Smooth muscle cell (in vitro differentiated cells): ENCODE measurements around the gene TUBA1C. TPM values are rescaled to one million over a fixed set of nuclear protein-coding genes. Genes with fewer than 3 reads are reported as not detected.

Experiments
- DNase-seq: peaks from one replicate; lab custom pipeline; 2025; ENCODE audit not compliant: unreplicated experiment; lab: John Stamatoyannopoulos, UW
- H2AFZ ChIP-seq: fragments of 200-600 bp; sonication (generic); 2 replicates; pipeline ENCODE4 v1.6.0; 2016; ENCODE audit warnings: antibody characterized with exemption, low read depth, mild to moderate bottlenecking
- H3F3A ChIP-seq: fragments of 200-600 bp; sonication (generic); 2 replicates; pipeline ENCODE4 v1.6.0; 2017; ENCODE audit warnings: antibody characterized with exemption, low read depth
- H3K27ac ChIP-seq: fragments of 200-600 bp; sonication (generic); 2 replicates; pipeline ENCODE4 v1.5.1; 2016; ENCODE audit warnings: low read depth, mild to moderate bottlenecking
- H3K27me3 ChIP-seq: fragments of 200-600 bp; sonication (generic); 2 replicates; pipeline ENCODE4 v1.6.1; 2016; ENCODE audit warnings: low read depth, mild to moderate bottlenecking
- H3K36me3 ChIP-seq: fragments of 200-600 bp; sonication (generic); 2 replicates; pipeline ENCODE4 v1.5.1; 2016; ENCODE audit warnings: low read depth
- H3K4me1 ChIP-seq: fragments of 200-600 bp; sonication (generic); 2 replicates; pipeline ENCODE4 v1.5.1; 2016; ENCODE audit warnings: low read depth
- H3K4me2 ChIP-seq: fragments of 200-600 bp; sonication (generic); 2 replicates; pipeline ENCODE4 v1.6.0; 2016; ENCODE audit warnings: mild to moderate bottlenecking
- H3K4me3 ChIP-seq: fragments of 200-600 bp; sonication (generic); 2 replicates; pipeline ENCODE4 v1.5.1; 2016; ENCODE audit warnings: mild to moderate bottlenecking
- H3K79me2 ChIP-seq: fragments of 200-600 bp; sonication (generic); 2 replicates; pipeline ENCODE4 v1.6.0; 2016; ENCODE audit warnings: low read depth, mild to moderate bottlenecking
- H3K9ac ChIP-seq: fragments of 200-600 bp; sonication (generic); 2 replicates; pipeline ENCODE4 v1.6.0; 2016; ENCODE audit warnings: low read depth
- H3K9me3 ChIP-seq: fragments of 200-600 bp; sonication (generic); replicated peaks from 2 replicates; pipeline ENCODE4 v1.5.1; 2016; ENCODE audit warnings: low read depth
- H4K20me1 ChIP-seq: fragments of 200-600 bp; sonication (generic); 2 replicates; pipeline ENCODE4 v1.6.0; 2016; ENCODE audit warnings: low read depth
- WGBS: methylation state at CpG from one replicate; pipeline ENCODE4 v1.1.7; 2016; ENCODE audit warnings: low lambda C conversion rate; 5-methylcytosine and 5-hydroxymethylcytosine counted together
- polyA plus RNA-seq: library from polyadenylated mRNA; unstranded; fragments of >200 nt; fragmentation: Nextera tagmentation; extraction: Ambion mirVana; gene quantifications from 2 replicates; pipeline ENCODE4 v1.2.1, GENCODE V29; 2016
- total RNA-seq: library from RNA; depleted of rRNA; stranded (reverse); fragments of >200 nt; gene quantifications from 2 replicates; pipeline ENCODE4 v1.2.3, GENCODE V29; 2014
- TF ChIP-seq, protein P1 (sequence below): fragments of 200-600 bp; sonication (generic); IDR thresholded peaks from 2 replicates; pipeline ENCODE4 v1.5.1; 2017; ENCODE audit warnings: borderline replicate concordance, mild to moderate bottlenecking, antibody characterized with exemption; ENCODE audit not compliant: insufficient read depth, poor library complexity, severe bottlenecking

TUBA1C gene
- total and polyA plus RNA-seq, 2 experiments from 2014 or later, result 284 to 586 TPM

DNA sequence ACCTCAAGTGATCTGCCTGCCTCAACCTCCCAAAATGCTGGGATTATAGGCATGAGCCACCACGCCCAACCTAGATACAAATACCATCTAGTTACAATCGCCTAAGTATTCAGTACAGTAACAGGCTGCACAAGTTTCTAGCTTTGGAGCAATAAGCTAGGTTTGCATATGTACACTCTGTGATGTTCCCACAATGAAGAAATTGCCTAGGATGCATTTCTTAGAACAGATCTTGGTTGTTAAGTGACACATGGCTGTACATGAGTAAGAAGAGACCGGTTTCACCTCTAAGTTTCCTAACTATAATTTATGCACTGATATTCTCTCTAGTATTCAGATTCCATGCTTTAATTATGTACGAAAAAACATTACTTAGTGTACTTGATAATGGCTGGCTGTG is 5.4 kb upstream of the TUBA1C start:
- TF ChIP-seq, protein P1, sequence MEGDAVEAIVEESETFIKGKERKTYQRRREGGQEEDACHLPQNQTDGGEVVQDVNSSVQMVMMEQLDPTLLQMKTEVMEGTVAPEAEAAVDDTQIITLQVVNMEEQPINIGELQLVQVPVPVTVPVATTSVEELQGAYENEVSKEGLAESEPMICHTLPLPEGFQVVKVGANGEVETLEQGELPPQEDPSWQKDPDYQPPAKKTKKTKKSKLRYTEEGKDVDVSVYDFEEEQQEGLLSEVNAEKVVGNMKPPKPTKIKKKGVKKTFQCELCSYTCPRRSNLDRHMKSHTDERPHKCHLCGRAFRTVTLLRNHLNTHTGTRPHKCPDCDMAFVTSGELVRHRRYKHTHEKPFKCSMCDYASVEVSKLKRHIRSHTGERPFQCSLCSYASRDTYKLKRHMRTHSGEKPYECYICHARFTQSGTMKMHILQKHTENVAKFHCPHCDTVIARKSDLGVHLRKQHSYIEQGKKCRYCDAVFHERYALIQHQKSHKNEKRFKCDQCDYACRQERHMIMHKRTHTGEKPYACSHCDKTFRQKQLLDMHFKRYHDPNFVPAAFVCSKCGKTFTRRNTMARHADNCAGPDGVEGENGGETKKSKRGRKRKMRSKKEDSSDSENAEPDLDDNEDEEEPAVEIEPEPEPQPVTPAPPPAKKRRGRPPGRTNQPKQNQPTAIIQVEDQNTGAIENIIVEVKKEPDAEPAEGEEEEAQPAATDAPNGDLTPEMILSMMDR, result no peak
- peaks cover 22% of the 10 kb centered on the region for H3K4me1 ChIP-seq
- H3K79me2 ChIP-seq, result no peaks in the 10 kb centered on the region
- no peaks in the 10 kb centered on the region for H3K27me3 ChIP-seq
- no peaks in the 10 kb centered on the region for H3K36me3 ChIP-seq
- peak overlapping the region; percentile 5 for H3K4me2 ChIP-seq
- H3K4me3 ChIP-seq, result no peak overlapping the region
- no peaks in the 10 kb centered on the region for H3F3A ChIP-seq
- DNase-seq, result no peak
- peak overlapping the region; percentile 47 for H3K27ac ChIP-seq
- no peaks in the 10 kb centered on the region for H4K20me1 ChIP-seq
- WGBS, result 95% methylated on average over 4 of the region's 4 CpGs
- no peaks in the 10 kb centered on the region for H3K9me3 ChIP-seq
- no peak overlapping the region for H2AFZ ChIP-seq
- H3K9ac ChIP-seq, result no peak overlapping the region

DNA sequence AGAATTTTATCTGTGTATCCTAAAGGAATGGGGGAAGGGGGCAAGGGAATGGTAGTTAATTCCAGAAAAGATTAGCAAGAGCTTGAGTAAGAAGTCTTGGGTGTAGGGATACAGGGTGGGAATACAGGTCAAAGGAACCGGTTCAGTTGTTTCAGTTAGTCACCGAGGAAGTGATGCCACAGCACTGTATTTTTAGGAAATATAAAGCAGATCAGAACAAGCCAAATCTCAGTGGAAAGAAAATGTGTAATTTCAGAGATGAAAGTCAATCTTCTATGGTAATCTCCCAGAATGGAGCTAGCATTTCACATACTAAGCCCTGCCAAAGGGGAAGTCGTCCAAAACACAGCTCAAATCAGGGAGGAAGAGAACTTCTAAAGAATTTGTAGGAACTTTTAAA is 4.7 kb upstream of the TUBA1C start:
- no peak overlapping the region for H3K9ac ChIP-seq
- TF ChIP-seq, protein P1, result no peak
- no peaks in the 10 kb centered on the region for H3K9me3 ChIP-seq
- peak overlapping the region; percentile 47 for H3K27ac ChIP-seq
- no peak for DNase-seq
- H3F3A ChIP-seq, result peaks cover 2% of the 10 kb centered on the region
- WGBS, result 27% methylated on average over 3 of the region's 3 CpGs
- H2AFZ ChIP-seq, result no peak overlapping the region
- peak overlapping the region; percentile 5 for H3K4me2 ChIP-seq
- no peaks in the 10 kb centered on the region for H3K27me3 ChIP-seq
- no peaks in the 10 kb centered on the region for H3K36me3 ChIP-seq
- H3K79me2 ChIP-seq, result no peaks in the 10 kb centered on the region
- H4K20me1 ChIP-seq, result no peaks in the 10 kb centered on the region
- H3K4me3 ChIP-seq, result no peak overlapping the region
- peaks cover 22% of the 10 kb centered on the region for H3K4me1 ChIP-seq

DNA sequence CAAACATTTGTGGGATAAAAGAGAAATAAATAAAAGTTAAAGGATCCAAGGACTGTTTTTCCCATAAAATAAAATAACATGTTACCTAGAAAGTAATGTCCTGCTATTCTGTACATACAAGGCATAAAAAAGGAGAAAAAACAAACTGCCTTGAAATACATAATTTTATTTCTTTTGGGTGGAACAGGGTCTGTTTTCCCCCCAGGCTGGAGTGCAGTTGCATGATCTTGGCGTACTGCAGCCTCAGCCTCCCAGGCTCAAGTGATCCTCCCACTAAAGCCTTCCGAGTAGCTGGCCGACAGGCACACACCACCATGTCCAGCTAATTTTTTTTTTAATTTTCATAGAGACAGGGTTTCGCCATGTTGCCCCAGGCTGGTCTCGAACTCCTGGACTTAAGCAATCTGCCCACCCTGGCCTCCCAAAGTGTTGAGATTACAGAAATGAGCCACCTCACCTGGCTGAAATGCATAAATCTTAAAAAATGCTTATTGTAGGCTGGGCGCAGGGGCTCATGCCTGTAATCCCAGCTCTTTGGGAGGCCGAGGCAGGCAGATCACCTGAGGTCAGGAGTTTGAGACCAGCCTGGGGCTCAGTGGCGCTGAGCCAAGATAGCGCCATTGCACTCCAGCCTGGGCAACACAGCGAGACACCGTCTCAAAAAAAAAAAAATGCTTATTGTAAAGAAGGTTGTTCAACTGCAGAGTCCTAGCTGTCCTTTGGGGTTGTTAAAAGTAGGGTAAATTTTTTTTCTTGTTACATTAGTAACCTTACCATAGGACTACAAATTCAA is 4.1 kb upstream of the TUBA1C start:
- peak overlapping the region; percentile 5 for H3K4me2 ChIP-seq
- WGBS, result 88% methylated on average over 11 of the region's 11 CpGs
- peaks cover 2% of the 10 kb centered on the region for H3K79me2 ChIP-seq
- no peaks in the 10 kb centered on the region for H3K27me3 ChIP-seq
- H3F3A ChIP-seq, result peaks cover 8% of the 10 kb centered on the region
- no peaks in the 10 kb centered on the region for H3K36me3 ChIP-seq
- no peak overlapping the region for H3K4me3 ChIP-seq
- no peak for DNase-seq
- no peak overlapping the region for H3K9ac ChIP-seq
- TF ChIP-seq, protein P1, result no peak
- H3K27ac ChIP-seq, result peak overlapping the region; percentile 47
- H3K9me3 ChIP-seq, result no peaks in the 10 kb centered on the region
- H2AFZ ChIP-seq, result no peak overlapping the region
- peaks cover 2% of the 10 kb centered on the region for H4K20me1 ChIP-seq
- H3K4me1 ChIP-seq, result peaks cover 22% of the 10 kb centered on the region

DNA sequence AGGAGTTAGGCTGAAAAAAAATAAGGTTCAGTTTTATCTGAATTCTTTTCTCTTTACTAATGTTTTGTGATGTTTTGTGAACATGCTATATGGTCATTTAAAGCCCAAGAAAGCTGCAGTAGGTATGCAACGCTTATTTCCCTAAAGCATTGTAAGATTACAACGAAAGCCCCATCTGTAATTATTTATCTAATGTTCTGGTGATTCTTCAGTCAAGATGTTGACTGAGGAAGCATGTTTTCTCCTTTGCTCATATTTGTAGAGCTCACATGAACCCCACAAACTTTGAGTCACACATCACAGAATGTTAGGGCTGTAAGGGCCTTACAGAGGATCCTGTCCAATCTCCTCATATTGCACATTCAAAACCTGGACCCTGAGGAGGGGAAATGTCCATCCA is 3.2 kb upstream of the TUBA1C start:
- Histone ChIP-seq H3K9me3 (no peaks in the 10 kb centered on the region), H2AFZ (no peak overlapping the region), H3F3A (peaks cover 16% of the 10 kb centered on the region), H3K79me2 (peaks cover 11% of the 10 kb centered on the region), H4K20me1 (peaks cover 11% of the 10 kb centered on the region), H3K36me3 (no peaks in the 10 kb centered on the region), H3K4me3 (no peak overlapping the region), H3K27me3 (no peaks in the 10 kb centered on the region), H3K4me1 (peaks cover 26% of the 10 kb centered on the region), H3K4me2 (no peak overlapping the region), H3K27ac (no peak overlapping the region), H3K9ac (no peak overlapping the region)
- 81% methylated on average over 2 of the region's 2 CpGs for WGBS
- no peak for DNase-seq
- TF ChIP-seq, protein P1, result no peak
